Cardiac fibroblast (primary cell): Measurements from ENCODE around the gene FSHR.

Experiments
- DNase-seq, 2 donors: peaks; one replicate each; pipeline versions ENCODE4 v3.0.0 to v3.0.0-alpha.2; 2010; ENCODE audit warnings: low read depth in 2 of 2
- H3K4me3 ChIP-seq, 2 donors: replicated peaks in 1 of 2; 1 replicate in 1 of 2; 2 replicates in 1 of 2; pipeline ENCODE4 v1.5.1; 2011; ENCODE audit warnings: low read depth in 2 of 2, low read length in 2 of 2, mild to moderate bottlenecking in 2 of 2, moderate library complexity in 1 of 2
- CTCF ChIP-seq: IDR thresholded peaks from one replicate; pipeline ENCODE4 v1.5.1; 2011; ENCODE audit warnings: low read depth, mild to moderate bottlenecking, low read length, inconsistent platforms

Gene FSHR

GRCh38 chr2:48938231-48938630 is 216.1 kb downstream of the FSHR start:
- no peak overlapping the region for H3K4me3 ChIP-seq
- no peak for TF ChIP-seq CTCF
- no peak for DNase-seq

- H3K4me3 ChIP-seq = no peak overlapping the region
- TF ChIP-seq CTCF = no peak
- no peak for DNase-seq
Observed at GRCh38 chr2:48934807-48935206, 219.5 kb downstream of the FSHR start.

GRCh38 chr2:48933828-48934497 is 220.4 kb downstream of the FSHR start:
- TF ChIP-seq CTCF = no peak
- DNase-seq = no peak
- H3K4me3 ChIP-seq = no peak overlapping the region

- no peak for DNase-seq
- TF ChIP-seq CTCF = no peak
- H3K4me3 ChIP-seq = no peak overlapping the region
Observed at GRCh38 chr2:48932667-48933066, 221.6 kb downstream of the FSHR start.

- no peak overlapping the region for H3K4me3 ChIP-seq
- no peak for DNase-seq
- TF ChIP-seq CTCF = no peak
Observed at GRCh38 chr2:48929571-48930301, 224.6 kb downstream of the FSHR start.

- no peak overlapping the region for H3K4me3 ChIP-seq
- no peak for TF ChIP-seq CTCF
- no peak for DNase-seq
Observed at GRCh38 chr2:48927355-48927754, 227.0 kb downstream of the FSHR start.

- TF ChIP-seq CTCF = no peak
- DNase-seq = no peak
- no peak overlapping the region for H3K4me3 ChIP-seq
Observed at GRCh38 chr2:48915884-48916283, 238.4 kb downstream of the FSHR start.
